Measurements from ENCODE around the gene DCLK1. TPM values are rescaled to one million over a fixed set of nuclear protein-coding genes. Genes with fewer than 3 reads are reported as not detected.
"Not testable (repeated sequence)": the region's sequence is repeated elsewhere in the genome, so short reads cannot be mapped to it uniquely, and the experiment has no call there.

DCLK1 gene
- total RNA-seq, 1 donor from 2014 or later = not detected

- intact Hi-C loops (cut with micrococcal nuclease) = no loop called here
Observed at GRCh38 chr13:36088001-36088400, 43.2 kb downstream of the DCLK1 start.

GRCh38 chr13:36086117-36086516 is 45.1 kb downstream of the DCLK1 start:
- intact Hi-C loops (cut with micrococcal nuclease) = no loop called here

- intact Hi-C loops (cut with micrococcal nuclease) = no loop called here
Observed at GRCh38 chr13:36084131-36084530, 47.1 kb downstream of the DCLK1 start.

GRCh38 chr13:36082806-36083205 is 48.4 kb downstream of the DCLK1 start:
- intact Hi-C loops (cut with micrococcal nuclease) = no loop called here

GRCh38 chr13:36082396-36082795 is 48.8 kb downstream of the DCLK1 start:
- intact Hi-C loops (cut with micrococcal nuclease) = no loop called here

- intact Hi-C loops (cut with micrococcal nuclease) = no loop called here
Observed at GRCh38 chr13:36076211-36076610, 55.0 kb downstream of the DCLK1 start.

GRCh38 chr13:36074659-36075058 is 56.5 kb downstream of the DCLK1 start:
- intact Hi-C loops (cut with micrococcal nuclease) = no loop called here

GRCh38 chr13:36072152-36072935 is 58.8 kb downstream of the DCLK1 start:
- intact Hi-C loops (cut with micrococcal nuclease) = no loop called here

GRCh38 chr13:36070504-36071192 is 60.5 kb downstream of the DCLK1 start:
- intact Hi-C loops (cut with micrococcal nuclease) = not testable (repeated sequence)

GRCh38 chr13:36069881-36070366 is 61.3 kb downstream of the DCLK1 start:
- intact Hi-C loops (cut with micrococcal nuclease) = no loop called here

- intact Hi-C loops (cut with micrococcal nuclease) = no loop called here
Observed at GRCh38 chr13:36068991-36069390, 62.2 kb downstream of the DCLK1 start.

- intact Hi-C loops (cut with micrococcal nuclease) = no loop called here
Observed at GRCh38 chr13:36068566-36068965, 62.6 kb downstream of the DCLK1 start.

GRCh38 chr13:36067746-36068381 is 63.3 kb downstream of the DCLK1 start:
- intact Hi-C loops (cut with micrococcal nuclease) = no loop called here

GRCh38 chr13:36062249-36062648 is 68.9 kb downstream of the DCLK1 start:
- intact Hi-C loops (cut with micrococcal nuclease) = no loop called here

GRCh38 chr13:36061621-36062020 is 69.6 kb downstream of the DCLK1 start:
- intact Hi-C loops (cut with micrococcal nuclease) = no loop called here

GRCh38 chr13:36061054-36061453 is 70.1 kb downstream of the DCLK1 start:
- intact Hi-C loops (cut with micrococcal nuclease) = no loop called here

GRCh38 chr13:36059321-36059720 is 71.9 kb downstream of the DCLK1 start:
- intact Hi-C loops (cut with micrococcal nuclease) = no loop called here

GRCh38 chr13:36058116-36058515 is 73.1 kb downstream of the DCLK1 start:
- intact Hi-C loops (cut with micrococcal nuclease) = no loop called here

GRCh38 chr13:36057547-36057946 is 73.6 kb downstream of the DCLK1 start:
- intact Hi-C loops (cut with micrococcal nuclease) = no loop called here

- intact Hi-C loops (cut with micrococcal nuclease) = no loop called here
Observed at GRCh38 chr13:36057041-36057440, 74.1 kb downstream of the DCLK1 start.

GRCh38 chr13:36055366-36055765 is 75.8 kb downstream of the DCLK1 start:
- intact Hi-C loops (cut with micrococcal nuclease) = no loop called here

GRCh38 chr13:36054041-36054440 is 77.1 kb downstream of the DCLK1 start:
- intact Hi-C loops (cut with micrococcal nuclease) = no loop called here
